Kasumi-1 (cell line): ENCODE results near the gene SAMMSON.
A peak's percentile ranks its signal among the peaks of the same experiment; 100 is the strongest.

Experiments
- DNase-seq, 2 experiments: peaks; one replicate each; lab custom pipeline; 2025; lab: John Stamatoyannopoulos, UW

Gene SAMMSON

GRCh38 chr3:70011582-70011981 is 12.0 kb downstream of the SAMMSON start:
- no peak for DNase-seq

DNA sequence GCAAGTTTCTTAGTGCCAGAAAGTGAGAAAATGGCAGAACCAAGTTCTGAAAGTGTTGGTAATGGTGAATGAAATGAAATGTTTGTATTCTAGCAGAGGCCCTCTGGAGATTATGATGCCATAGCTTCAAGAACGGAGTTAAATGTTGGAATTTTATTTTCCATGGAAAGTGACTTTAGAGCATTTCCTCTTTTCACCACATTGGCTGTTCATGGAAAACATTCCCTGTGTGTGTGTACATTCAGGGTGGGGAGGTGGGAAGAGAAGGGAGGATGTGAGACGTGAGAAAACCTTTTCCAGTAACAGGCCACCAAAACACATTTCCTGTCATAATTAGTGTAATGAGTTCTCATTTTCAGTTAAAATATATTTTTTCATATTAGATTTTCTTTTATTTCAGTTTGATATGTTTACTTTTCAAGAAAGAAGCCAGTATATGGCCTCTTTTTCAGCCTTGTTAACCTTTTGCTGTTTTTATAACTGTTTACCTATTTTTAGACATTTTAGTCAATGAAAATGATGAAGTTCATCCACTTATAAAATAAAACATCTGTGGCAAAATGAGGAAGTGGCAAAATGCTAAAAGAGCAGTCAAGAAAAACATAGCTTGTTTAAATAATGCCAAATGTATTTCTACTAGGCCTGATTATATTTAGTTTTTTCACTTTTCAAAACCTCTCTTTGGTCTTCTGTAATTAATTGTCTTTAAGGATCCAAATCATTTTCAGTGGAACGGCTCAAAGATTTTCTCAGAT is 21.6 kb downstream of the SAMMSON start:
- DNase-seq, result peak; percentile 35 to 43

DNA sequence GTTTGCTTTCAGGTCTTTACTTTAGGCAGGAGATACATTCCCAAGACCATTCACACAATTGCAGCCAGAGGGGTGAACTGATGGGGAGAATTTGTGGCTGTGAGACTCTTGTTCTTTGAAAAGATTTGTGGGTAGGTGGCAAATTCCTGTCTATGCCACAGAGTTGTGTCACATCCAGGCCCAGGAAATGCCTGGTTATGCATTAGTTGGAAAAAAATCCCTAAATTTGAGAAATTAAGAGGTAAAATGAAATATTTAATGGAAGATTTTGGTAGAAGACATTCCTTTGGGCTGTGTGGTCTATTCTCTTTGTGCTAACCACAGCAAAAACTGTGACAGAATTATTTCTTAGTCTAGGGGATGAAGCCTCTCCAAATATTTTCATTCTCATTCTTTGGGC is 28.8 kb downstream of the SAMMSON start:
- DNase-seq, result no peak

- DNase-seq, result no peak
These were observed 39.2 kb downstream of the SAMMSON start for GRCh38 chr3:70038693-70039092.

DNA sequence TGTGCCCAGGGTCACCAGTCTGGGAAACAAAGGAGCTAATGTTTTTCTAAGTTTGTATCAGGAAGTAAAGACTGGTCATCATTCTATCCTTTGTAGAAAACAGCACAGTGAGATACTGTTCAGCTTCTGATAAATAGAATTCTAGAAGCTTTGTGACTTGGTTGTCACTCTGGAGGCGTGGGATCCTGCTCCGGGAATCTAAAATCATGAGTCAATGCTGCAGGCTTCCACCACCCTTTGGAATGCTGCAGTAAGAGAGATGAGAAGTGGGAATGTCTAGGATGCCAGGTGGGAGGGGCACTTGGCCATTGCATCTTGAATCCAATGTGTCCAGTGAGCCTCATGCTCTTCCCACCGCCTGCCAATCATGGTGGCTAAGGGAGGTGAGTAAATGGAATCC is 40.9 kb downstream of the SAMMSON start:
- no peak for DNase-seq

DNA sequence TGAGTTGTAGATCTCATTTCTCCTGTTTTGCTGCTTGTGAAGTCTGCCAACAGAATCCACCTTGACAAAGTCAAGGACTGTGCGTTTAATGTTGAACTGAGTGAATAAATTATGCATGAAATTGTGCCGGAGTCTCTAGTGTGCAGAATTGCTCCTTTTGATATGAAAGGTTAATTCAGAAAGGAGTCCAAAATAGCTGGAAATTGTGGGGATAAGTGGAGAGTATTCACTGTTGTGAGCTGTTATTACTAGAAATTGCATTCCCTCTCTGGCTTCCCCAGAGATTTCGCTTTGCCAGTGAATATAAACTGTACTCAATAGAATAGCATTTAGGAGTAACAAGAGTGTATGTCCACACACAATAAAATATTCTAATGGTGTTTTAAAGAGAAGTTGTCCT is 43.1 kb downstream of the SAMMSON start:
- DNase-seq, result no peak

- no peak for DNase-seq
These were observed 50.2 kb downstream of the SAMMSON start for GRCh38 chr3:70049761-70050160.

DNA sequence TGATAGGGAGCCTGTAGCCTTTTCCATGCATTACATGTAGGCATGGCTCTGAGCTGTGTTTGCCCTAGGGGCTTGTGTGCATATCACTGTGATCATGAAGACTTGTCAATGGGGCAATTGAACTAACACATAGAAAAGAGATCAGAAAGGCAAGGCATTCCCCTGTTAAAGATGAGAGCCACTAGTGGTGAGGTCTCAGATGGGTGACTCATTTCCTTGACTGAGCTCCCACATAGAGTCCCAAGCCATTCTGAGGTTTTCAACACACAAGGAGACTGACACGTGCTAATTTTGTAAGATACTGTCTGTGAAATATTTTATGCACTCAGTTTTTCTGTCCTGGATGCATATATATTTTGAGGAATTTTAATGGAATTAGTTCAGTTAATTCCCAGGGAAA is 53.8 kb downstream of the SAMMSON start:
- peak; percentile 93 to 96 for DNase-seq

DNA sequence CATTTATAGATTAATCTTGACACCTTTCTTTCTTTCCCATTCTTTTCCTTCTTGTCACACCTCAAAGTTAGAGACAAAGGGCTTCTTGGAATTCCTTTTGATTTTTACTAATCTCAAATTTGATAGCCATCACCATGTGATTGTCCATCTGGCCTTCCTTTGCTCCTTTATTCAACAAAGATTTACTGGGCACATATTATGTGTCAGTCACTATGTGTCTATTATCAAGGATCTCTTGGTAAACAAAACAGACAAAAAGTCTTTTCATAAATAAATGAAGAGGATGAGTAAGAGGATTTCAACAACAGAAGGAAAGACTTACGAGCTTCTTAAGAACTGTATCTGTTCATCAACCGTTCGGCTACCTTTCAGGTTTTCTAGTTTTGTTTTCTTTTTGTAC is 56.5 kb downstream of the SAMMSON start:
- no peak for DNase-seq

DNA sequence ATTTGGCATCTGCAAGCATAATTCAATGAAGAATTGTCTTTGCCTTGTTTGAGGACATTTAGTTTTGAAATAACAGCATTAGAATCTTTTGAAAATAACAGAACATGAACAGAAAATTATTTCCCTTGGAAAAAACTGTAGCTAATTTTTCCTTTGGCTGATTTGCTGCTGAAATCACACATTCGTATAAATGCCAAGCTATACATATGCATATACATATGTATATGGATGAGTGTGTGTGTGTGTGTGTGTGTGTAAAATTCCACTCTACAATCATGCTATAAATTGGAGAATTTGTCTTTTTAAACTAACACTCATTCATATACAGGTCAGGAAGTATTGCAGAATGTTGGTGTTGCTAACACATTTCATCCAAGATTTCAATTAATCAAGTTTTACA is 57.9 kb downstream of the SAMMSON start:
- no peak for DNase-seq

DNA sequence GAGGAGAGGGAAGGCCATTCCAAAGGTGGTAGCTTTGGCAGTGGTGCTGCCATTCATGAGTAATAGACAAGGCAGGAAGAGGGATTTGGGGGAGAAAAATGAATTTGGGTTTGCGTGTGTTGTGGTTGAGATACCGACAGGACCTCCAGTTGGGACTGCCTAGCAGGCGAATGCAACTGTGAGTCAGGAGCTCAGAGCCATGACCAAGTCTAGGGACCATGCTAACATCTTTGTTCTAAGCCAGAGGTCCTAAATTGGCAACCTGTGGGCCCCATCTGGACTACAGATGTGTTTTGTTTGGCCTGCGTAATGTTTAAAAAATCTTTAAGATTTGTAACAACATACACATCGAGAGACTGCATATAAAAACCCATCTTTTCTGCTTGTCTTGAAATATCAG is 61.6 kb downstream of the SAMMSON start:
- no peak for DNase-seq

DNA sequence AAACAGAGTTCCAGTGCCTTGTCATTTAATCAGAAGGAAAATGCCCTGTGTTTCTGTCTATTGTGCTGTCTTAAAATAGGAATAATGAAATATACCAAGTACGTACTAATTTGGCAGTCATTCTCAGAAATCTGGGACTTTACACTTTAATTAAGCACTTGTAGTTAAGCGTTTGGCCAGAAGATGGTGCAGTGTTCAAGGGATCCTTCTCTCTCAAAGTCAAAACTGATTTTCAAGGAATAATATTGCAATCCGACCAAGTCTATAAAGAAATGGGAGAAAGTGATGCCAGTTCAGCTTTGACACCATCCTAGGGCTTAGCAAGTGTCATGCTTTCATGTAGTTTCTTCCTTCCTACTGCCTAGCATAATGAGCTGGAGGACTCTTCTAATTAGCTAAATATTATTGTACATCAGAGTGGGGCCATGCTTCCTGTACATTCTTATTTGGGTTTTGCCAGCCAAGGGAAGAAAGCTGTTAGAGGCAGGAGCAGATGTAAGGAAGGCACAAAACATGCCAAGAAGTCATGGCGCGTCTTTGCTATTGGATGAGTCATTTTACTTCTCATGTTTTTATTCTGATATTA is 64.8 kb downstream of the SAMMSON start:
- peak; percentile 38 to 79 for DNase-seq

- peak; percentile 21 to 26 for DNase-seq
These were observed 66.2 kb downstream of the SAMMSON start for GRCh38 chr3:70065696-70066253.

GRCh38 chr3:70067860-70068521 is 68.5 kb downstream of the SAMMSON start:
- DNase-seq, result peak; percentile 31 to 41

DNA sequence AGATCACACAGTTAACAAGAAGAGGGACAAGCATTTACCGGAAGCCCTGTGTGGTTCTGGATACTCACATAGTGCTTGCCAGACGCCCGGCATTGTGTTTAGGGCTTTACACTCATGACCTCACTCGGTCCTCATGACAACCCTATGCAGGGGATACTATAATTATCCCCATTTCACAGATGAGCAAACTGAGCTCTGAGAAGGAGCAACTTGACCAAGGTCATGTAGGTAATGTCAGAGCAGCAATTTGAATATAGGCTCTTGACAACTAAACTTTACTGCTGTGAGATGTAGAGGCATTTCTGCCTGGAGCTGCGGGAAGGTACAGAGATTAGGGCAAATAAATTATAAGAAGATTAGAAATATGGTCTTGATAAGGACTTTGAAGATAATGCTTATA is 70.0 kb downstream of the SAMMSON start:
- DNase-seq, result no peak

DNA sequence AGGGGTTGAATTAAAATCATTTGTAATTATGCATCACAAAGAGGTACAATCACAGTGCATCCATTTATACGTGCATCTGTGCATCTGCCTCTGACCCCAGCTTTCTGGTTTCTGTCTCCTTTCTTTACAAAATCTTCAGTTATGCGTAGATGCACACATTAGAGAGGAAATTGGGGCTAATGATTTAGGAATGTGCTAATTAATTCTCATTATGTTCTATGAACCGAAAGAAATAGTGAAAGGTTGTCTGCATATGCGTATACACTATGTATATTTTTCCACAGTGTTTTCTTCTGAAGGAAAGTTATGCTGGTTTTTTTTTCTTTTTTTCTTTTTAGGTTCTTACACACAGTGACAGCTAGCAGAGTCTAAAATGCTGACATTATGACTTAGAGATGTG is 71.6 kb downstream of the SAMMSON start:
- no peak for DNase-seq

GRCh38 chr3:70072180-70072579 is 72.6 kb downstream of the SAMMSON start:
- no peak for DNase-seq

- DNase-seq, result no peak
These were observed 73.2 kb downstream of the SAMMSON start for GRCh38 chr3:70072754-70073153.

- DNase-seq, result no peak
These were observed 75.6 kb downstream of the SAMMSON start for GRCh38 chr3:70075101-70075500.

DNA sequence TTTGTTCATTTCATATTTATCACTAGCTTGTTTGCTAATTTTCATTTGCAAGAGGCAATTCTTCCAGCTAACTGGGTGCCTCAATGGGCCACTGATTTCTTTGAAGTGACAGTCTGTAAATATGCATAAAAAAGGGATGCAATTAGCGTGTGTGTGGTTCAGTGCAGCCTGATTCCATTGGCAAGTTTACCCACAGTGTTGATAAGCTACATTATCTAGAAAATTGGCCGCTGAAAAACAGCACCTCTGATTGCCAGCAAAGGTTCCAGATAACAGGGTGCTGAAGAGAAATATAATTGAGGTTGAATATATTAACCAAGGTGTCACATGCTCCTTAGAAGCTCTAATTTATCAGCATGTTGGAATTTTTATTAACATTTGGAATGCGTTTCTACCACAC is 76.9 kb downstream of the SAMMSON start:
- no peak for DNase-seq

GRCh38 chr3:70078778-70079177 is 79.2 kb downstream of the SAMMSON start:
- no peak for DNase-seq

- peak; percentile 30 to 46 for DNase-seq
These were observed 86.1 kb downstream of the SAMMSON start for GRCh38 chr3:70085613-70086012.

- DNase-seq, result no peak
These were observed 86.8 kb downstream of the SAMMSON start for GRCh38 chr3:70086336-70086735.
